Thyroid gland (tissue), 4 donors: ENCODE results near the gene CDHR2.

ENCODE experiments used
- POLR2A ChIP-seq, 2 donors: fragments of 450-650 bp; IDR thresholded peaks; one replicate each; pipeline ENCODE4 v1.6.1; 2017; ENCODE audit warnings: antibody characterized with exemption in 2 of 2, mild to moderate bottlenecking in 2 of 2, moderate library complexity in 1 of 2
- TF ChIP-seq, protein P1 (sequence below), 6 experiments: fragments of 200-600 bp in 3 of 6; fragments of 450-650 bp in 3 of 6; sonication (generic) in 3 of 6; IDR thresholded peaks; one replicate each; pipeline ENCODE4 v1.5.1; 2016 to 2019; ENCODE audit warnings: antibody characterized with exemption in 6 of 6, mild to moderate bottlenecking in 2 of 6, inconsistent platforms in 1 of 6, moderate library complexity in 1 of 6

DNA sequence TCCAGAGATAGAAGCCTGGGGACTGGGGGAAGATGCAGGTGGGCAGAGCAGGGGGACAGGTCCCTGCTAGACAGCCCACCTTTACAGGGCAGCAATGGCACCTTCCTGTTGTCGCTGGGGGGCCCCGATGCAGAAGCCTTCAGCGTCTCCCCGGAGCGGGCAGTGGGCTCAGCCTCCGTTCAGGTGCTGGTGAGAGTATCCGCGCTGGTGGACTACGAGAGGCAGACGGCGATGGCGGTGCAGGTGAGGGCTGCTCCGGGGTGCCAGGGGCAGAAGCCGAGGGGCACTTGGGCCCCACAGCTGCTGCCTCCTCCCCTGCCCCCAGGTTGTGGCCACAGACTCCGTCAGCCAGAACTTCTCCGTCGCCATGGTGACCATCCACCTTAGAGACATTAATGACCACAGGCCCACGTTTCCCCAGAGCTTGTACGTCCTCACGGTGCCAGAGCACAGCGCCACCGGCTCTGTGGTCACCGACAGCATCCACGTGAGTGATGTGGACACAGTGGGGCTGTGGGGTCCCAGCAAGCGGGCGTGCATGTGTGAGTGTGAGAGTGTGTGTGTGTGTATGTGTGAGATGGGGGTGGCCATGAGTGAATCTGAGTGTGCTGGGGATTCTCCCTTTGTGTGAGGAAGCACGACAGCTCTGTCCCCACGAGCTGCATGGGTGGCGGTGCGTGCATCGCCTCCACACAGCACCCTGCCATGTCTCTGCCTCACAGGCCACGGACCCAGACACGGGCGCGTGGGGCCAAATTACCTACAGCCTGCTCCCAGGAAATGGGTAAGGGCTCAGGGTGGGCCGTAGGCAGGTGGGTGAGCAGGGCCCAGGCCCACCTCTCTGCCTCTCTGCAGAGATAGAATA is 28.4 kb downstream of the CDHR2 start:
- TF ChIP-seq, protein P1, sequence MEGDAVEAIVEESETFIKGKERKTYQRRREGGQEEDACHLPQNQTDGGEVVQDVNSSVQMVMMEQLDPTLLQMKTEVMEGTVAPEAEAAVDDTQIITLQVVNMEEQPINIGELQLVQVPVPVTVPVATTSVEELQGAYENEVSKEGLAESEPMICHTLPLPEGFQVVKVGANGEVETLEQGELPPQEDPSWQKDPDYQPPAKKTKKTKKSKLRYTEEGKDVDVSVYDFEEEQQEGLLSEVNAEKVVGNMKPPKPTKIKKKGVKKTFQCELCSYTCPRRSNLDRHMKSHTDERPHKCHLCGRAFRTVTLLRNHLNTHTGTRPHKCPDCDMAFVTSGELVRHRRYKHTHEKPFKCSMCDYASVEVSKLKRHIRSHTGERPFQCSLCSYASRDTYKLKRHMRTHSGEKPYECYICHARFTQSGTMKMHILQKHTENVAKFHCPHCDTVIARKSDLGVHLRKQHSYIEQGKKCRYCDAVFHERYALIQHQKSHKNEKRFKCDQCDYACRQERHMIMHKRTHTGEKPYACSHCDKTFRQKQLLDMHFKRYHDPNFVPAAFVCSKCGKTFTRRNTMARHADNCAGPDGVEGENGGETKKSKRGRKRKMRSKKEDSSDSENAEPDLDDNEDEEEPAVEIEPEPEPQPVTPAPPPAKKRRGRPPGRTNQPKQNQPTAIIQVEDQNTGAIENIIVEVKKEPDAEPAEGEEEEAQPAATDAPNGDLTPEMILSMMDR (IDR thresholded peaks at IDR 0.05) = no peak
- TF ChIP-seq POLR2A (IDR thresholded peaks at IDR 0.05) = no peak
